ENCODE measurements around the gene GUCA1C.

- no peak for TF ChIP-seq EP300 (IDR thresholded peaks at IDR 0.05)
- TF ChIP-seq RCOR1 (IDR thresholded peaks at IDR 0.05; ENCODE audit: low read depth, low read length), result no peak
- no peak for TF ChIP-seq CTCF (IDR thresholded peaks at IDR 0.05)
- no peak for TF ChIP-seq CHD2 (IDR thresholded peaks at IDR 0.05; ENCODE audit: low read length, partially characterized antibody)
- no peak for TF ChIP-seq JUN (IDR thresholded peaks at IDR 0.05)
- TF ChIP-seq GATA3 (IDR thresholded peaks at IDR 0.05; ENCODE audit: borderline replicate concordance), result no peak
- no peak for TF ChIP-seq NR3C1 (IDR thresholded peaks at IDR 0.05)
- TF ChIP-seq BHLHE40 (IDR thresholded peaks at IDR 0.05; ENCODE audit: low read depth, low read length), result no peak
These were observed 90.5 kb downstream of the GUCA1C start for GRCh38 chr3:108862865-108863798.

All from A549 (cell line).